Astrocyte (in vitro differentiated cells and primary cell): ENCODE data around the gene NPHP4. TPM values are rescaled to one million over a fixed set of nuclear protein-coding genes. Genes with fewer than 3 reads are reported as not detected.

Experiments
- DNase-seq: peaks from one replicate; pipeline ENCODE4 v3.0.0-alpha.2; 2010; ENCODE audit warnings: low read depth
- FAIRE-seq: peaks from 2 replicates; lab custom pipeline; 2011; peaks lifted over from hg19 to GRCh38; lab: Jason Lieb, UNC
- H2AFZ ChIP-seq: 2 replicates; pipeline ENCODE4 v1.6.0; 2012; ENCODE audit warnings: low read depth, low read length, inconsistent platforms
- H3K27ac ChIP-seq: 2 replicates; pipeline ENCODE4 v1.5.1; 2011; ENCODE audit warnings: low read depth, low read length, inconsistent platforms
- H3K27me3 ChIP-seq: 2 replicates; pipeline ENCODE4 v1.6.0; 2011; ENCODE audit warnings: low read length, inconsistent platforms; ENCODE audit not compliant: insufficient read depth
- H3K36me3 ChIP-seq: 2 replicates; pipeline ENCODE4 v1.5.1; 2011; ENCODE audit warnings: low read length, inconsistent platforms; ENCODE audit not compliant: insufficient read depth
- H3K4me1 ChIP-seq: 2 replicates; pipeline ENCODE4 v1.5.1; 2011; ENCODE audit warnings: low read length, inconsistent platforms; ENCODE audit not compliant: insufficient read depth
- H3K4me2 ChIP-seq: 2 replicates; pipeline ENCODE4 v1.6.0; 2012; ENCODE audit warnings: low read length, inconsistent platforms
- H3K4me3 ChIP-seq: 2 replicates; pipeline ENCODE4 v1.5.1; 2011; ENCODE audit warnings: low read depth, mild to moderate bottlenecking, low read length, inconsistent platforms; ENCODE audit not compliant: insufficient read depth
- H3K79me2 ChIP-seq: 2 replicates; pipeline ENCODE4 v1.6.0; 2012; ENCODE audit warnings: mild to moderate bottlenecking, low read length, inconsistent platforms; ENCODE audit not compliant: insufficient read depth
- H3K9ac ChIP-seq: 2 replicates; pipeline ENCODE4 v1.6.0; 2012; ENCODE audit warnings: mild to moderate bottlenecking, low read length, inconsistent platforms
- H3K9me3 ChIP-seq: 2 replicates; pipeline ENCODE4 v1.5.1; 2012; ENCODE audit warnings: low read depth, mild to moderate bottlenecking, low read length, inconsistent platforms; ENCODE audit not compliant: insufficient read depth
- H4K20me1 ChIP-seq: 2 replicates; pipeline ENCODE4 v1.6.0; 2012; ENCODE audit warnings: low read length, inconsistent platforms; ENCODE audit not compliant: insufficient read depth
- H3K27ac Mint-ChIP-seq: one replicate; pipeline ENCODE4 v1.8.0; 2021; ENCODE audit warnings: mild to moderate bottlenecking, mixed read lengths; ENCODE audit not compliant: unreplicated experiment
- H3K27me3 Mint-ChIP-seq: one replicate; pipeline ENCODE4 v1.8.0; 2021; ENCODE audit warnings: low read depth, mixed read lengths; ENCODE audit not compliant: unreplicated experiment
- H3K36me3 Mint-ChIP-seq: one replicate; pipeline ENCODE4 v1.8.0; 2021; ENCODE audit warnings: low read depth, mixed read lengths; ENCODE audit not compliant: unreplicated experiment
- H3K4me1 Mint-ChIP-seq: one replicate; pipeline ENCODE4 v1.8.0; 2021; ENCODE audit warnings: low read depth, mixed read lengths; ENCODE audit not compliant: unreplicated experiment
- H3K4me3 Mint-ChIP-seq: one replicate; pipeline ENCODE4 v1.8.0; 2021; ENCODE audit warnings: mild to moderate bottlenecking, moderate library complexity, mixed read lengths; ENCODE audit not compliant: unreplicated experiment
- H3K9me3 Mint-ChIP-seq: one replicate; pipeline ENCODE4 v1.8.0; 2021; ENCODE audit warnings: mild to moderate bottlenecking, mixed read lengths; ENCODE audit not compliant: unreplicated experiment
- CTCF ChIP-seq: IDR thresholded peaks from 2 replicates; pipeline ENCODE4 v1.5.1; 2011; ENCODE audit warnings: low read depth, mild to moderate bottlenecking, inconsistent platforms, low read length, moderate library complexity; ENCODE audit not compliant: insufficient read depth
- EZH2 ChIP-seq: IDR thresholded peaks from 2 replicates; pipeline ENCODE4 v1.6.1; 2012; ENCODE audit warnings: mild to moderate bottlenecking, low read length, inconsistent platforms; ENCODE audit not compliant: insufficient read depth
- total RNA-seq: library from RNA; stranded (reverse); gene quantifications from 2 replicates; pipeline ENCODE4 v1.2.1, GENCODE V29; 2021

Gene NPHP4
- total RNA-seq, 1 donor from 2014 or later, result 8.4 TPM

- H3K4me1 Mint-ChIP-seq, result peaks cover 11% of the 10 kb centered on the region
- Histone ChIP-seq H3K4me1 (peaks cover 9% of the 10 kb centered on the region), H3K27ac (peak overlapping the region; percentile 5), H3K9ac (no peak overlapping the region), H3K9me3 (no peaks in the 10 kb centered on the region), H2AFZ (no peak overlapping the region), H4K20me1 (no peaks in the 10 kb centered on the region), H3K36me3 (no peaks in the 10 kb centered on the region), H3K79me2 (no peaks in the 10 kb centered on the region), H3K27me3 (no peaks in the 10 kb centered on the region), H3K4me3 (no peak overlapping the region), H3K4me2 (peak overlapping the region; percentile 2)
- TF ChIP-seq CTCF (no peak), EZH2 (no peak)
- H3K36me3 Mint-ChIP-seq, result peaks cover 6% of the 10 kb centered on the region
- H3K4me3 Mint-ChIP-seq, result no peak overlapping the region
- no peak overlapping the region for H3K27ac Mint-ChIP-seq
- H3K9me3 Mint-ChIP-seq, result no peaks in the 10 kb centered on the region
- no peaks in the 10 kb centered on the region for H3K27me3 Mint-ChIP-seq
- DNase-seq, result peak; percentile 32
- no peak for FAIRE-seq
Observed at GRCh38 chr1:5982868-5983267, 9.4 kb downstream of the NPHP4 start.

- Histone ChIP-seq H3K4me3 (no peak overlapping the region), H3K27me3 (no peaks in the 10 kb centered on the region), H3K4me2 (no peak overlapping the region), H3K36me3 (no peaks in the 10 kb centered on the region), H3K27ac (no peak overlapping the region), H2AFZ (no peak overlapping the region), H3K4me1 (peaks cover 9% of the 10 kb centered on the region), H3K9ac (no peak overlapping the region), H3K9me3 (no peaks in the 10 kb centered on the region), H4K20me1 (no peaks in the 10 kb centered on the region), H3K79me2 (no peaks in the 10 kb centered on the region)
- H3K36me3 Mint-ChIP-seq, result peaks cover 8% of the 10 kb centered on the region
- no peak overlapping the region for H3K4me3 Mint-ChIP-seq
- DNase-seq, result no peak
- no peaks in the 10 kb centered on the region for H3K9me3 Mint-ChIP-seq
- peaks cover 11% of the 10 kb centered on the region for H3K4me1 Mint-ChIP-seq
- no peak overlapping the region for H3K27ac Mint-ChIP-seq
- TF ChIP-seq CTCF (no peak), EZH2 (no peak)
- H3K27me3 Mint-ChIP-seq, result no peaks in the 10 kb centered on the region
- no peak for FAIRE-seq
Observed at GRCh38 chr1:5982276-5982675, 9.9 kb downstream of the NPHP4 start.

- Histone ChIP-seq H3K27me3 (no peaks in the 10 kb centered on the region), H3K79me2 (no peaks in the 10 kb centered on the region), H3K9me3 (no peaks in the 10 kb centered on the region), H3K4me2 (no peak overlapping the region), H3K9ac (no peak overlapping the region), H3K4me3 (no peak overlapping the region), H3K27ac (no peak overlapping the region), H3K4me1 (peaks cover 9% of the 10 kb centered on the region), H3K36me3 (no peaks in the 10 kb centered on the region), H4K20me1 (no peaks in the 10 kb centered on the region), H2AFZ (no peak overlapping the region)
- TF ChIP-seq EZH2, result no peak
- TF ChIP-seq CTCF, result no peak
- no peaks in the 10 kb centered on the region for H3K27me3 Mint-ChIP-seq
- DNase-seq (no peak), FAIRE-seq (no peak)
- H3K4me1 Mint-ChIP-seq, result peaks cover 11% of the 10 kb centered on the region
- no peaks in the 10 kb centered on the region for H3K9me3 Mint-ChIP-seq
- no peak overlapping the region for H3K27ac Mint-ChIP-seq
- H3K4me3 Mint-ChIP-seq, result no peak overlapping the region
- H3K36me3 Mint-ChIP-seq, result peaks cover 11% of the 10 kb centered on the region
Observed at GRCh38 chr1:5981009-5981380, 11.2 kb downstream of the NPHP4 start.
